GM18909 (cell line): ENCODE measurements around the gene NPNT.
"Not testable (repeated sequence)": the region's sequence is repeated elsewhere in the genome, so short reads cannot be mapped to it uniquely, and the experiment has no call there.

Source experiments
- ATAC-seq: cut with Tn5 transposase; IDR thresholded peaks from one replicate; pipeline ENCODE4 v1.9.1; 2021; ENCODE audit warnings: mild to moderate bottlenecking; ENCODE audit not compliant: unreplicated experiment, poor library complexity

NPNT gene

GRCh38 chr4:105894660-105895582, at the start of gene NPNT:
TSS of gene NPNT (plus strand) at chr4:105895471. CDS start at chr4:105895653, 182 bp downstream.
- peak; percentile 47 for ATAC-seq

- ATAC-seq = no peak
These were observed 49.7 kb upstream of the NPNT start for GRCh38 chr4:105845559-105845958.

- not testable (repeated sequence) for ATAC-seq
These were observed 46.9 kb upstream of the NPNT start for GRCh38 chr4:105848359-105848758.

- no peak for ATAC-seq
These were observed 44.1 kb upstream of the NPNT start for GRCh38 chr4:105851196-105851595.

GRCh38 chr4:105852230-105852629, 43.0 kb upstream of the NPNT start:
- ATAC-seq = not testable (repeated sequence)

- ATAC-seq = no peak
These were observed 36.7 kb upstream of the NPNT start for GRCh38 chr4:105858466-105859040.

GRCh38 chr4:105859233-105859632, 36.0 kb upstream of the NPNT start:
- no peak for ATAC-seq

GRCh38 chr4:105870963-105871362, 24.3 kb upstream of the NPNT start:
- no peak for ATAC-seq

- ATAC-seq = no peak
These were observed 23.3 kb upstream of the NPNT start for GRCh38 chr4:105871997-105872396.

GRCh38 chr4:105875233-105875632, 20.0 kb upstream of the NPNT start:
- no peak for ATAC-seq

- ATAC-seq = no peak
These were observed 16.6 kb upstream of the NPNT start for GRCh38 chr4:105878668-105879067.

GRCh38 chr4:105887508-105887907, 7.8 kb upstream of the NPNT start:
- no peak for ATAC-seq

GRCh38 chr4:105895583-105896460, 551 bp downstream of the NPNT start:
- peak; percentile 48 for ATAC-seq

GRCh38 chr4:105896461-105896942, 1.2 kb downstream of the NPNT start:
- ATAC-seq = peak; percentile 18

- no peak for ATAC-seq
These were observed 1.9 kb downstream of the NPNT start for GRCh38 chr4:105896984-105897775.

- no peak for ATAC-seq
These were observed 5.3 kb downstream of the NPNT start for GRCh38 chr4:105900541-105900940.

- no peak for ATAC-seq
These were observed 7.4 kb downstream of the NPNT start for GRCh38 chr4:105902550-105903262.

GRCh38 chr4:105909787-105910281, 14.6 kb downstream of the NPNT start:
- ATAC-seq = no peak

GRCh38 chr4:105911426-105911825, 16.2 kb downstream of the NPNT start:
- ATAC-seq = no peak
